GM12878 (cell line): ENCODE results near the gene KCNQ1. TPM values are rescaled to one million over a fixed set of nuclear protein-coding genes. Genes with fewer than 3 reads are reported as not detected.

Source experiments
- ATAC-seq: fragments of 200-7000 bp; cut with Tn5 transposase; 3 replicates; pipeline ENCODE4 v1.9.1; 2020; ENCODE audit warnings: mild to moderate bottlenecking, moderate library complexity
- BruUV-seq: library from RNA; stranded (reverse); fragments of 400-500 nt; replicated peaks from 2 replicates; lab custom pipeline; 2021; lab: Mats Ljungman, UMichigan
- CTCF ChIA-PET: fragments of 300-600 bp; sonication (Branson Sonifier 250); formaldehyde crosslinking; extraction: SDS; loops from one replicate; lab custom pipeline; 2021; ENCODE audit warnings: inconsistent platforms; lab: Yijun Ruan, JAX
- POLR2A ChIA-PET: fragments of 350-600 bp; formaldehyde crosslinking; extraction: SDS; loops from one replicate; lab custom pipeline; 2021; ENCODE audit warnings: inconsistent platforms; lab: Charles Lee
- RAD21 ChIA-PET: fragments of 300-600 bp; sonication (Branson Sonifier 250); formaldehyde crosslinking; loops from one replicate; lab custom pipeline; 2023; ENCODE audit warnings: antibody characterized with exemption; ENCODE audit not compliant: unreplicated experiment; lab: Charles Lee
- SMC1A ChIA-PET: fragments of 300-600 bp; sonication (Branson Sonifier 250); formaldehyde crosslinking; loops from one replicate; lab custom pipeline; 2023; ENCODE audit not compliant: unreplicated experiment, uncharacterized antibody; lab: Charles Lee
- DNase-seq: peaks from one replicate; pipeline ENCODE4 v3.0.0-alpha.2; 2011; ENCODE audit warnings: low read depth, low spot score
- FAIRE-seq: peaks from 3 replicates; lab custom pipeline; 2011; peaks lifted over from hg19 to GRCh38; lab: Jason Lieb, UNC
- H2AFZ ChIP-seq: 2 replicates; pipeline ENCODE4 v1.6.0; 2011; ENCODE audit warnings: low read depth, low read length, control low read depth; ENCODE audit not compliant: control insufficient read depth
- H3K27ac ChIP-seq: 2 replicates; pipeline ENCODE4 v1.5.1; 2011; ENCODE audit warnings: control low read depth; ENCODE audit not compliant: control insufficient read depth, insufficient read depth
- H3K27me3 ChIP-seq, 2 experiments: replicated peaks in 1 of 2; 2 replicates each; pipeline versions ENCODE4 v1.6.0 to v1.6.1; 2011; ENCODE audit warnings: low read length in 1 of 2; ENCODE audit not compliant: control insufficient read depth in 2 of 2, insufficient read depth in 2 of 2
- H3K36me3 ChIP-seq, 2 experiments: 2 replicates each; pipeline ENCODE4 v1.5.1; 2011; ENCODE audit warnings: low read length in 1 of 2; ENCODE audit not compliant: control insufficient read depth in 2 of 2, insufficient read depth in 2 of 2
- H3K4me1 ChIP-seq: 2 replicates; pipeline ENCODE4 v1.6.1; 2011; ENCODE audit warnings: mild to moderate bottlenecking, low read length, moderate library complexity, mixed read lengths; ENCODE audit not compliant: control insufficient read depth, insufficient read depth
- H3K4me2 ChIP-seq: 2 replicates; pipeline ENCODE4 v1.6.0; 2011; ENCODE audit warnings: control low read depth; ENCODE audit not compliant: control insufficient read depth, insufficient read depth
- H3K4me3 ChIP-seq: fragments of 200-600 bp; sonication (generic); 2 replicates; pipeline ENCODE4 v1.5.1; 2016
- H3K79me2 ChIP-seq: 2 replicates; pipeline ENCODE4 v1.6.0; 2011; ENCODE audit warnings: low read length; ENCODE audit not compliant: control insufficient read depth, insufficient read depth
- H3K9ac ChIP-seq: 2 replicates; pipeline ENCODE4 v1.8.0; 2011; ENCODE audit warnings: low read length, control low read depth, mixed read lengths; ENCODE audit not compliant: control insufficient read depth, insufficient read depth
- H3K9me3 ChIP-seq: replicated peaks from 3 replicates; pipeline ENCODE4 v1.5.1; 2011; ENCODE audit warnings: mild to moderate bottlenecking, low read length; ENCODE audit not compliant: control insufficient read depth, insufficient read depth
- H4K20me1 ChIP-seq: 2 replicates; pipeline ENCODE4 v1.6.0; 2011; ENCODE audit not compliant: control insufficient read depth, insufficient read depth
- BACH1 ChIP-seq: fragments of 450-650 bp; IDR thresholded peaks from 2 replicates; pipeline ENCODE4 v1.6.1; 2017; ENCODE audit warnings: mild to moderate bottlenecking, borderline replicate concordance
- CHD4 ChIP-seq: fragments of 200-600 bp; sonication (generic); IDR thresholded peaks from 2 replicates; pipeline ENCODE4 v1.6.1; 2016; ENCODE audit warnings: mild to moderate bottlenecking
- ESRRA ChIP-seq: IDR thresholded peaks from 2 replicates; pipeline ENCODE4 v1.6.1; 2012; ENCODE audit warnings: mild to moderate bottlenecking, low read length, improper control_type of control experiment
- GATAD2B ChIP-seq: fragments of 450-650 bp; conservative IDR thresholded peaks from 2 replicates; pipeline ENCODE4 v1.6.1; 2017; ENCODE audit warnings: low read depth, mild to moderate bottlenecking, moderate library complexity
- HDAC2 ChIP-seq: fragments of 200-600 bp; sonication (generic); IDR thresholded peaks from 2 replicates; pipeline ENCODE4 v1.6.1; 2017
- HDAC6 ChIP-seq: fragments of 200-600 bp; sonication (generic); IDR thresholded peaks from one replicate; pipeline ENCODE4 v1.8.0; 2017; ENCODE audit warnings: antibody characterized with exemption; ENCODE audit not compliant: unreplicated experiment
- IKZF1 ChIP-seq: fragments of 450-650 bp; conservative IDR thresholded peaks from 2 replicates; pipeline ENCODE4 v1.6.1; 2017; ENCODE audit warnings: antibody characterized with exemption, mild to moderate bottlenecking
- JUNB ChIP-seq: IDR thresholded peaks from 2 replicates; pipeline ENCODE4 v1.6.1; 2016; ENCODE audit warnings: antibody characterized with exemption, mild to moderate bottlenecking
- JUND ChIP-seq: IDR thresholded peaks from 2 replicates; pipeline ENCODE4 v1.6.1; 2012; ENCODE audit warnings: low read depth, mild to moderate bottlenecking, low read length, improper control_type of control experiment, moderate library complexity
- PAX8 ChIP-seq: fragments of 450-650 bp; IDR thresholded peaks from 2 replicates; pipeline ENCODE4 v1.6.1; 2017; ENCODE audit warnings: mild to moderate bottlenecking, moderate library complexity
- RCOR1 ChIP-seq: conservative IDR thresholded peaks from 2 replicates; pipeline ENCODE4 v1.6.1; 2012; ENCODE audit warnings: low read depth, low read length, improper control_type of control experiment
- RFX5 ChIP-seq: IDR thresholded peaks from 2 replicates; pipeline ENCODE4 v1.6.1; 2011; ENCODE audit warnings: low read depth, low read length, improper control_type of control experiment
- SMAD1 ChIP-seq: fragments of 450-650 bp; IDR thresholded peaks from 2 replicates; pipeline ENCODE4 v1.6.1; 2018; ENCODE audit warnings: mild to moderate bottlenecking, low read depth; ENCODE audit not compliant: partially characterized antibody
- STAT3 ChIP-seq: IDR thresholded peaks from 2 replicates; pipeline ENCODE4 v1.6.1; 2011; ENCODE audit warnings: low read depth, low read length, improper control_type of control experiment
- WRNIP1 ChIP-seq: IDR thresholded peaks from 2 replicates; pipeline ENCODE4 v1.6.1; 2011; ENCODE audit warnings: low read depth, low read length, improper control_type of control experiment, borderline replicate concordance
- YBX1 ChIP-seq: fragments of 450-650 bp; IDR thresholded peaks from 2 replicates; pipeline ENCODE4 v1.6.1; 2016; ENCODE audit warnings: antibody characterized with exemption
- ZBTB4 ChIP-seq: fragments of 450-650 bp; formaldehyde crosslinking; IDR thresholded peaks from 2 replicates; pipeline ENCODE4 v1.4.0; 2022; ENCODE audit warnings: mild to moderate bottlenecking, moderate library complexity
- WGBS: methylation state at CpG from one replicate; pipeline ENCODE4 v1.1.6; 2016; ENCODE audit warnings: low lambda C conversion rate; ENCODE audit not compliant: insufficient replicate concordance, insufficient coverage; ENCODE audit errors: missing lambda C conversion rate; 5-methylcytosine and 5-hydroxymethylcytosine counted together
- in situ Hi-C: fragments of 300-500 bp; cut with MboI; formaldehyde crosslinking; loops from 9 replicates; pipeline ENCODE4 v1.14.3; 2018; ENCODE audit warnings: mixed read lengths
- intact Hi-C: fragments of 100-400 bp; cut with micrococcal nuclease; formaldehyde crosslinking; loops from one replicate; pipeline ENCODE4 v1.14.2; 2022; ENCODE audit not compliant: unreplicated experiment
- polyA plus RNA-seq, 11 experiments: library from polyadenylated mRNA; depleted of rRNA in 4 of 11; unstranded in 6 of 11; stranded (reverse) in 5 of 11; fragments of >200 nt; fragmentation: Nextera tagmentation in 4 of 11; fragmentation: Illumina TruSeq in 1 of 11; extraction: Ambion mirVana in 4 of 11; extraction: Trizol in 1 of 11; gene quantifications; 1 replicate in 1 of 11; 2 replicates in 10 of 11; pipeline versions ENCODE4 v1.2.1 to v1.2.3, GENCODE V29; 2011 to 2016; ENCODE audit warnings: inconsistent platforms in 2 of 11, missing spikeins in 2 of 11, low read depth in 1 of 11
- total RNA-seq, 4 experiments: library from RNA; depleted of rRNA in 3 of 4; stranded (reverse); fragments of >200 nt in 3 of 4; fragmentation: Illumina TruSeq in 1 of 4; extraction: Trizol in 1 of 4; gene quantifications; 2 replicates each; pipeline versions ENCODE4 v1.2.1 to v1.2.3, GENCODE V29; 2013 to 2021

Gene KCNQ1
- total and polyA plus RNA-seq, 10 of the 15 experiments (the other 5 are each of a cell fraction or from before 2014, with no cell fraction given) = 0.03 to 0.15 (median 0.12) TPM; not detected in 7

- ATAC-seq (no peak), DNase-seq (no peak), FAIRE-seq (no peak)
- Histone ChIP-seq H3K4me1 (no peaks in the 10 kb centered on the region), H3K27ac (no peak overlapping the region), H4K20me1 (no peaks in the 10 kb centered on the region), H3K9ac (no peak overlapping the region), H3K9me3 (no peaks in the 10 kb centered on the region), H3K27me3 (no peaks in the 10 kb centered on the region; a peak in 1 of 4 replicates), H3K4me2 (no peak overlapping the region), H2AFZ (no peak overlapping the region), H3K4me3 (no peak overlapping the region), H3K79me2 (no peaks in the 10 kb centered on the region), H3K36me3 (no peaks in the 10 kb centered on the region)
- CTCF ChIA-PET = no interaction called here
- intact Hi-C loops = no loop called here
- BruUV-seq = no TSS peak
- POLR2A ChIA-PET = no interaction called here
- TF ChIP-seq HDAC6 = no peak
- in situ Hi-C loops = no loop called here
- 25% methylated on average over 7 of the region's 7 CpGs for WGBS
- SMC1A ChIA-PET = no interaction called here
- RAD21 ChIA-PET = no interaction called here
These were observed 53.9 kb downstream of the KCNQ1 start for GRCh38 chr11:2498750-2499149.

- H3K36me3 ChIP-seq = no peaks in the 10 kb centered on the region
- H3K9ac ChIP-seq = no peak overlapping the region
- BruUV-seq = no TSS peak
- in situ Hi-C loops = no loop called here
- H4K20me1 ChIP-seq = no peaks in the 10 kb centered on the region
- intact Hi-C loops = no loop called here
- ChIA-PET POLR2A (no interaction called here), SMC1A (interaction anchor here (0.8 kb wide), 1 partner anchor 24 kb away, joined by 4 read pairs; no protein-coding TSS in a partner anchor), RAD21 (no interaction called here), CTCF (no interaction called here)
- no peaks in the 10 kb centered on the region for H3K9me3 ChIP-seq
- H3K27me3 ChIP-seq = no peaks in the 10 kb centered on the region; a peak in 1 of 4 replicates
- H3K27ac ChIP-seq = no peak overlapping the region
- H3K4me2 ChIP-seq = no peak overlapping the region
- no peak overlapping the region for H2AFZ ChIP-seq
- no peak for ATAC-seq
- H3K79me2 ChIP-seq = no peaks in the 10 kb centered on the region
- no peaks in the 10 kb centered on the region for H3K4me1 ChIP-seq
- DNase-seq = no peak
- 53% methylated on average over 12 of the region's 13 CpGs for WGBS
- no peak for FAIRE-seq
- no peak for TF ChIP-seq IKZF1
- no peak for TF ChIP-seq JUNB
- TF ChIP-seq HDAC2 = no peak
- no peak for TF ChIP-seq SMAD1
- TF ChIP-seq CHD4 = no peak
- TF ChIP-seq YBX1 = no peak
- TF ChIP-seq RCOR1 = no peak
- TF ChIP-seq WRNIP1 = no peak
- no peak for TF ChIP-seq JUND
- no peak for TF ChIP-seq ESRRA
- TF ChIP-seq PAX8 = no peak
- TF ChIP-seq STAT3 = no peak
- TF ChIP-seq RFX5 = no peak
- TF ChIP-seq GATAD2B = no peak
- no peak for TF ChIP-seq BACH1
- TF ChIP-seq ZBTB4 (CRISPR knock-in tag) = no peak
- H3K4me3 ChIP-seq = no peak overlapping the region
These were observed 62.5 kb downstream of the KCNQ1 start for GRCh38 chr11:2507212-2507901.
